ENCODE measurements around the gene GRK5.

GRK5 gene

DNA sequence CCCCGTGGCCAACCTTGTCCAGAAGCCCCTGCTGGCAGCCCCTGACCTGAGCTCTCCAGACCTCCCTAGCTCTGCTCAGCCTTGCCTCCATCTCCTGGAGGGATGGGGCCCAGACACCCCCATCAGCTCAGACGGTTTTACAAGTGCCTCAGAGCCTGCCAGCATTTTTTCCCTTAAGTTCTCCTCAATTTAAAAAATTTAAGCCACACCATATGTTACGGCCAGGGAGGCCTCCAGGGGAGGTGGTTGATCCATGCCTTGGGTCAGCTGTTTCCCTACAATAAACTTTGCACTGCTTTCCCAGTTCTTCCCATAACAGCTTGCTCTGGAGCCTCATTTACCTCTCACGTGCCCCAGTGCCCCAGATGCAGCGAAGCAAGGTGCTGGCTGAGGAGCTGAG lies 191.6 kb downstream of the GRK5 start:
- H3K27ac Mint-ChIP-seq: no peak overlapping the region
- no peaks in the 10 kb centered on the region for H3K9me3 Mint-ChIP-seq (ENCODE audit: low read depth)
- peaks cover 9% of the 10 kb centered on the region for H3K4me1 Mint-ChIP-seq (ENCODE audit: low read depth)
- H3K27me3 Mint-ChIP-seq: no peaks in the 10 kb centered on the region
- peaks cover 2% of the 10 kb centered on the region for H3K36me3 Mint-ChIP-seq
- no peak overlapping the region for H3K4me3 Mint-ChIP-seq

DNA sequence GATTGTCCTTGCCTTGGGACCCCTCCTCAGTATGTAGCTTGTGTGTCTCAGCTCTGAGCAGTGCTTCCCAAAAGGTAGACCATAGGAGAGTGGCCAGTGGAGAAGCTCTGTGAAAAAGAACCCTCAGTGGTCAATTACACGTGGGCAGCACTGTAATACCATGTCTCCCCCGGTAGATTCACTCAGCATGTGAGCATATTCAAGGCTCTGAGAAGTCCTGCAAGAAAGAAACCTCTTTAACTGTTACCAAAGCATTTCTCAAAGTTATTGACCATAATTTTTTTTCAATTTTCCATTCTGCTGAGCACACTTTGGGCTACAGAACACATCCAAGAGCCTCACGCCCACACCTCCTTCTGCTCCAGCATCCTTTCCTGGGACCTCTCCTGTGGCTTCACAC lies 192.1 kb downstream of the GRK5 start:
- Mint-ChIP-seq H3K4me3 (no peak overlapping the region), H3K36me3 (peaks cover 2% of the 10 kb centered on the region), H3K4me1 (ENCODE audit: low read depth) (peaks cover 6% of the 10 kb centered on the region), H3K27me3 (no peaks in the 10 kb centered on the region), H3K9me3 (ENCODE audit: low read depth) (no peaks in the 10 kb centered on the region), H3K27ac (no peak overlapping the region)

- Mint-ChIP-seq H3K4me3 (no peak overlapping the region), H3K9me3 (ENCODE audit: low read depth) (no peaks in the 10 kb centered on the region), H3K36me3 (peaks cover 2% of the 10 kb centered on the region), H3K27ac (no peak overlapping the region), H3K4me1 (ENCODE audit: low read depth) (peaks cover 1% of the 10 kb centered on the region), H3K27me3 (no peaks in the 10 kb centered on the region)
These were observed 194.5 kb downstream of the GRK5 start for GRCh38 chr10:119401671-119402395.

DNA sequence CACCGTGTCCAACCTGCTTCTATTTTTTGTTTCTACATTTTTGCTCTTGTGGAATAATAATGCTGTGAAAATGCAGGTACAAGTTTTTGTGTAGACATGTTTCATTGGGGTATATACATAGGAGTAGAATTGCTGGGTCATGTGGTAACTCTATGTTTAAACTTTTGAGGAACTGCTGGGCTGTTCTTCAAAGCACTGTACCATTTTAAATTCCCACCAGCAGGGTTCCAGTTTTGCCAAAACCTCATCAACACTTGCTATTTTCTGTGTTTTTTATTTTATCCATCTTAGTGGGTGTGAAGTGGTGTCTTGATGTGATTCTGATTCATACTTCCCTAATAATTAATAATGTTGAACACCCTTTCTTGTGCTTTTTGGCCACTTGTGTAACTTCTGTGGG lies 196.6 kb downstream of the GRK5 start:
- Mint-ChIP-seq H3K27me3 (no peaks in the 10 kb centered on the region), H3K9me3 (ENCODE audit: low read depth) (no peaks in the 10 kb centered on the region), H3K36me3 (no peaks in the 10 kb centered on the region), H3K4me3 (no peak overlapping the region), H3K4me1 (ENCODE audit: low read depth) (peaks cover 1% of the 10 kb centered on the region), H3K27ac (no peak overlapping the region)

DNA sequence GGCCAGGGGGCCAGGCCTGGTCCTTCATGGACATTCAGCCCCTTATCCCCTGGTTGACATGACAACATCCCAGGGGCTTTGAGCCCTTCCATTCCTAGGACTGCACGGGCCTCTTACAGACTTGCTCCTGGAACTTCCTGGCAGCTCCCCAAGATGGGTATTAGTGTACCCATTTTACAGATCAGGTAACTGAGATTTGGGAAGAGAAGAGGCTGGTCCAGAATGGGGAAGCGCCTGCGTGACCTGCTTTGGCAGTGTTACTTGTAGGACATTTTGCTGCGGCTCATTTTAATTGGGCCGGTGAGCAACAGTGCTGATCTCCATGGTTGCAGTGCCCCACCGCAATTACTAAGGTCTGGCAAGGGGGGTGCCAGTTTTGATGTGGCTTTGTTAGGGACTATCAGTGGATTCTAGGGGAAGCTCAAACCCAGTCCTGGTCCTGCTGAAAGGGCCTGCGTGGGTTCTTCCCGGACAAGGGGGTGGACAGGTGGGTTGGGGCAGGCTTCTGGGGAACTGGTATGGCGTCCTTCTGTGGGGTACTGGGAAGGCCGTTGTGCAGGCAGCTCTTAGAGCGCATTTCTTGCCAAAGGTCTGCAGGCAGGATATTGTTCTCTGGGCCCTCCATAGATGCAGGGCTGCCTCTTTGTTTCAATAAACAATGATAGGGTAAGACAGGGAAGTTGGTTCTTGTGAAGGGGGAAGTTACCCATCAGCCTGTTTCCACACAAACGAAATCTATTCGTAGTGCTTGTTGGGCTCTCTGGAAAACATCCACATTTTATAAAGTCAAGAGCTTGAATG lies 197.5 kb downstream of the GRK5 start:
- no peak overlapping the region for H3K27ac Mint-ChIP-seq
- H3K27me3 Mint-ChIP-seq: no peaks in the 10 kb centered on the region
- H3K9me3 Mint-ChIP-seq (ENCODE audit: low read depth): no peaks in the 10 kb centered on the region
- no peaks in the 10 kb centered on the region for H3K36me3 Mint-ChIP-seq
- H3K4me3 Mint-ChIP-seq: no peak overlapping the region
- peaks cover 1% of the 10 kb centered on the region for H3K4me1 Mint-ChIP-seq (ENCODE audit: low read depth)

DNA sequence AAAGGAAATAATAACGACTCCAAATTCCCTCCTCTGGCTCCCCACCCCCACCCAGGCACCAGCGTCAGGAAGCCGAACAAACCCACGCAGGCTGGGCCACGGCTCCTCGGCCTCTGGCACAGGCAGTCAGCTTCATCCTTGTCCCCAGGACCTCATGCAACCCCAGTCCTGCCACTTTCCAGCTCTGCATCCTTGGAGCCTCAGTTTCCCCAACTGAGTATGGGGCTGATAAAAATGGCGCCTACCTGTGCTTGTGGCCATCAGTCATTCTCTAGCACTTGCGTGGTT lies 198.1 kb downstream of the GRK5 start:
- no peaks in the 10 kb centered on the region for H3K9me3 Mint-ChIP-seq (ENCODE audit: low read depth)
- no peaks in the 10 kb centered on the region for H3K27me3 Mint-ChIP-seq
- H3K27ac Mint-ChIP-seq: no peak overlapping the region
- H3K36me3 Mint-ChIP-seq: no peaks in the 10 kb centered on the region
- H3K4me3 Mint-ChIP-seq: no peak overlapping the region
- H3K4me1 Mint-ChIP-seq (ENCODE audit: low read depth): peaks cover 1% of the 10 kb centered on the region

DNA sequence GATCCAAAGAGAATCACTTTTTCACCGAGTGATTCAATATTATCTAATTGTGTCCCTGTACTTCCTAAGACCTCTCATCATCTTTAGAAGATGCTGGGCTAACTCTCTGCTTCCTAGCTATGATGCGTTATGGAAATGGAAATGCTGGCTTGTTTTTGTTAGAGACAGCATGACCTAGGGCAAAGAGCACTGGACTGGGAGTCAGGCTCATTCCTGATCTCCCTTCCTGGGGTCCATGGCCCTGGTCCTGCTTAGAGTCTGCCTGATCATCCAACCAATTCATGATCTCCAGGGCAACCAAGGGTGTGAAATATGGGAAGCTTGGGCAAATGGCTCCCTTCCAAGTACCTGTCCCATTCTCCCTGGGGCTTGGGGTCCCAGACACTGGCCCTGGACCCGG lies 198.8 kb downstream of the GRK5 start:
- no peak overlapping the region for H3K4me3 Mint-ChIP-seq
- peaks cover 1% of the 10 kb centered on the region for H3K4me1 Mint-ChIP-seq (ENCODE audit: low read depth)
- H3K27me3 Mint-ChIP-seq: no peaks in the 10 kb centered on the region
- no peaks in the 10 kb centered on the region for H3K9me3 Mint-ChIP-seq (ENCODE audit: low read depth)
- no peak overlapping the region for H3K27ac Mint-ChIP-seq
- no peaks in the 10 kb centered on the region for H3K36me3 Mint-ChIP-seq

GRCh38 chr10:119406601-119407253 lies 199.4 kb downstream of the GRK5 start:
- no peak overlapping the region for H3K27ac Mint-ChIP-seq
- H3K27me3 Mint-ChIP-seq: no peaks in the 10 kb centered on the region
- H3K4me3 Mint-ChIP-seq: no peak overlapping the region
- H3K4me1 Mint-ChIP-seq (ENCODE audit: low read depth): peaks cover 1% of the 10 kb centered on the region
- H3K36me3 Mint-ChIP-seq: no peaks in the 10 kb centered on the region
- H3K9me3 Mint-ChIP-seq (ENCODE audit: low read depth): no peaks in the 10 kb centered on the region

DNA sequence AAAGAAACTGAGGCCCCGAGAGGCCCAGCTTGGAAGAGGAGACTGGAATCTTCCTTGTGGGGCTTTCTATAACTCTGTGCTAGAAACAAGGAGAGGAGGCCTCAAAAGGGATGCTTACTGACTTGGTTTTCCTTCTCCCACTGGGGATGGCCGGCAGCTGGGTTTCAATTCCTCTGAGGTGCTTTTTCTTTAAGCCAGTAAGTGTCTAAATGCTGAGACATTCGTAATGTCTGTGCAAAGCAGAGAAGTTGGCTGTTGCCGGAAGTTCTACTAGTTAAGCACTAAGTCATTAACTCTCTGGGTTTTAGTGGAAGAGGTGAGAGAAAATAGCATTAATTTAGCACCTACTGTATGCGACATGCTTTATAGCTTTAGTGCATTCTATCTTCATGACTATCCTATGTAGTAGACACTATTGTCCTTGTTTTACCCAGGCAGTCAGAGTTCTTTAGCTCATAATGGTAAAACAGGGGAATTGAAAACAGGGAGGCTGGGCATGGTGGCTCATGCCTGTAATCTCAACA lies 199.9 kb downstream of the GRK5 start:
- H3K4me3 Mint-ChIP-seq: no peak overlapping the region

GRCh38 chr10:119408072-119408471 lies 200.7 kb downstream of the GRK5 start:
- no peaks in the 10 kb centered on the region for H3K27me3 Mint-ChIP-seq
- H3K4me3 Mint-ChIP-seq: no peak overlapping the region
- H3K36me3 Mint-ChIP-seq: no peaks in the 10 kb centered on the region
- no peak overlapping the region for H3K27ac Mint-ChIP-seq
- no peaks in the 10 kb centered on the region for H3K9me3 Mint-ChIP-seq (ENCODE audit: low read depth)
- peaks cover 1% of the 10 kb centered on the region for H3K4me1 Mint-ChIP-seq (ENCODE audit: low read depth)

More for the DNA sequence above, 199.9 kb downstream of the GRK5 start:
- Mint-ChIP-seq H3K36me3 (no peaks in the 10 kb centered on the region), H3K4me1 (ENCODE audit: low read depth) (peaks cover 1% of the 10 kb centered on the region), H3K27me3 (no peaks in the 10 kb centered on the region), H3K9me3 (ENCODE audit: low read depth) (no peaks in the 10 kb centered on the region), H3K27ac (no peak overlapping the region)

DNA sequence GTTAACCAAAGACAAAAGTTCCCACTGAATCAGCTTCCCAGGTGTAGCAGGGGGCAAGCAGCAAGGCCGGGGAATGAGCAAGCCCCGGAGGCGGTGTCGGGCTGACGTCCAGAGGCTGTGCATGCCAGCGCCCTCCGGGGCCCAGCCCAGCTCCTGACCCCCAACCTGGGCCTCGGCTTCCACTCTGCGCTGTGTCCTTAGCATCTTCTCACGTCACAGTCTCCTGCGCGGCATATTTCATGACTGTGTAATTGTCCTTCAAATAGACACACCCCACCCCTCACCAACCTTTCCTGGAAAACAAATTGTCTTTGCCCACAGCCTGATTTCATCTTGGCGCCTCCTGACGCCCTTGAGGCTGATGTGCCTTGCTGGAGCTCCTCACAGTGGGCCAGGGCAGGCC lies 201.6 kb downstream of the GRK5 start:
- H3K4me3 Mint-ChIP-seq: no peak overlapping the region
- no peaks in the 10 kb centered on the region for H3K27me3 Mint-ChIP-seq
- H3K27ac Mint-ChIP-seq: no peak overlapping the region
- H3K4me1 Mint-ChIP-seq (ENCODE audit: low read depth): no peaks in the 10 kb centered on the region
- no peaks in the 10 kb centered on the region for H3K36me3 Mint-ChIP-seq
- no peaks in the 10 kb centered on the region for H3K9me3 Mint-ChIP-seq (ENCODE audit: low read depth)

DNA sequence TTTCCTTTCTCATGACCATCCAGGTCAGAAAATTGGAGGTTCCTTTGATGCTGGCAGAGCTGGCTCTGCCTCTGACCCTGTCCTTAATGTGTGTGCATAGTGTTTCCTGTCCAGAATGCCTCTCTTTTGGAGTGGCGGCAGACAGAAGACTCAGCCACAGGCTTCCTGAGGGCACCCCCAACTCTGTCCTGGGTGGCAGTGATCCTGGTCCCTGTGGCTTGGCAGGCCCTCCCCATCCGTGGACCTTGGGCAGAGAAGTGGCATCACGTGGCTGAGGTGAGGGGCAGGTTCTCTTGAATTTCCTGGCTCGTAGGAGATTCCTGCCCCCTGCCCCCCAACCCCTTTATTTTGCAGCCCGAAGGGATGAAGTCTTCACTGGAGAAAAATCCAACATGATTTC lies 202.0 kb downstream of the GRK5 start:
- Mint-ChIP-seq H3K36me3 (no peaks in the 10 kb centered on the region), H3K27ac (no peak overlapping the region), H3K4me1 (ENCODE audit: low read depth) (no peaks in the 10 kb centered on the region), H3K27me3 (no peaks in the 10 kb centered on the region), H3K9me3 (ENCODE audit: low read depth) (no peaks in the 10 kb centered on the region), H3K4me3 (no peak overlapping the region)

DNA sequence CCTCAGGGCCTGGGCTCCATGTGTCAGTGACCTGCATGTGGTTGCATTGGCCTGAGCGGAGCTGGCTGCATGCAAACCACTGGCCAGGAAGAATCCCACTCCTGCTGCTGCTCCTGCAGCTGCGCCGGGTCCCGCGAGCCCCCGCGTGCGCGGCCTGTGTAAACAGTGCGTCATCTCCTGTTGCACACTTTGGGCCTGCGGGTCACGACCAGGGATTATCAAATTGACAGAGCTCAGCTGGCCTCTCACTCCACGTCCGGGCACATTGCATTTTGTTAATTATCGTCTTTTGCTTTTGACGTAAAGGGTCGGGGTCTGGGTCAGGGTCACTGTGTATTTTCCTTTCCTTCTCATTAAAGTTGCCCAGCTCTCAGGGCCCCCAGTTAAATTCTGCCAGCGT lies 202.5 kb downstream of the GRK5 start:
- Mint-ChIP-seq H3K4me1 (ENCODE audit: low read depth) (no peaks in the 10 kb centered on the region), H3K27ac (no peak overlapping the region), H3K4me3 (no peak overlapping the region), H3K27me3 (no peaks in the 10 kb centered on the region), H3K9me3 (ENCODE audit: low read depth) (no peaks in the 10 kb centered on the region), H3K36me3 (no peaks in the 10 kb centered on the region)

DNA sequence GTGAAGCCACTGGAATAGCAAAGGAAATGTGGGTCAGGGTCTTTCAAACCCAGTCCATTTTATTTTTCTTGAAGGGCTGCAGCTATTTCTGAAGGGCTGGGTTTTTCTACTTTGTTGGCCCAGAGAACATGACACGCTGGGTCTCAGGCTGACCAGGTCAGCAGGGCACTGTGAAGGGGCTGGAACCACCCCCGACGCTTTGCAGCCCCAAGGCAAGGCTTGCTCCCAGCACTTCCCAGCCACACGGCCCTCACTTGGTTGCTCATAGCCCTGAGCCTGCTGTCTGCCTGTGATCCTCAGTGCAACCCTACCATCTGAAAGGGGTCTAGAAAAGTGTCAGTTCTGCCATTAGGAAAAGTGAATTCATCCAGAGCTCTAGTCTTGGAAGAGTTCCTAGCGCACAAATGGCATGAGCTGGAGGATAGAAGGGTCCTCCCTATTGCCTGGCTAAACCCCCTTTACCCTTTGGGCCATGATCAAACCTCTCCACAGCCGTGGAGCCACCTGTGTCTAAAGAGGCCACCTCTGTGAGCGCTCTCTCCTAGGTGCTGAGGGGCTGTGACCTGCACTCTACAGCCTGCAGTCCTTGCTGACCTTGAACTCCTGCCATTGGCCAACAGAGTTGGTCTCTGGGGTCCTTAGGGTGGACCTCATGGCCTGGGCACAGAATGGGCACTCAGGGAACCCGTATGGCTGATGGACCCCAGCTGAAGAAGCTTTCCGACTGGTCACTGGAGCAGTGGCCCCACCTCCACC lies 203.2 kb downstream of the GRK5 start:
- no peak overlapping the region for H3K4me3 Mint-ChIP-seq
- no peak overlapping the region for H3K27ac Mint-ChIP-seq
- no peaks in the 10 kb centered on the region for H3K9me3 Mint-ChIP-seq (ENCODE audit: low read depth)
- H3K36me3 Mint-ChIP-seq: no peaks in the 10 kb centered on the region
- no peaks in the 10 kb centered on the region for H3K27me3 Mint-ChIP-seq
- no peaks in the 10 kb centered on the region for H3K4me1 Mint-ChIP-seq (ENCODE audit: low read depth)
